Hematopoietic multipotent progenitor cell (in vitro differentiated cells): ENCODE data around the gene ZNF865. TPM values are rescaled to one million over a fixed set of nuclear protein-coding genes. Genes with fewer than 3 reads are reported as not detected.

Source experiments
- DNase-seq, 3 donors: peaks; one replicate each; pipeline ENCODE4 v3.0.0-alpha.2; 2011 to 2015; ENCODE audit warnings: low read depth in 2 of 3, low spot score in 2 of 3
- total RNA-seq: library from RNA; depleted of rRNA; stranded (reverse); fragments of >200 nt; gene quantifications from one replicate; pipeline ENCODE4 v1.2.3, GENCODE V29; 2012

The ZNF865 gene
- total RNA-seq, 1 donor = 4.0 TPM

GRCh38 chr19:55603581-55604292 lies 1.7 kb upstream of the ZNF865 start:
- no peak for DNase-seq

GRCh38 chr19:55605207-55605636 lies 225 bp upstream of the ZNF865 start:
- peak; percentile 95 to 98 (median 97) for DNase-seq

DNA sequence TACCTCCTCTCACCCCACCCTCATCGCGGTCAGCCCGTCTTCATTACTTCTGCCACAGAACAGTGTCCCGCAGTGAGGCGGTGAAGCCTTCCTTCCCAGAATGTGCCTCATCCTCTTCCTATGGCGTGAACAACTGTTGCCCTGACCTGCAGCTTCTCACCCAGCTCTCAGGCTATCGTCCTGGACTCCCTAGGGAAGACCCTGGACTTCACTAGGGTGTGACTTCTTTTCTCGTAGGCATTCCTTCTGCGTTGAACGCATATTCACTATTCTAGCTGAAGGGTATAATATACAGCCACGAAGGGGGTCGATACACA lies 982 bp downstream of the ZNF865 start:
- no peak for DNase-seq

DNA sequence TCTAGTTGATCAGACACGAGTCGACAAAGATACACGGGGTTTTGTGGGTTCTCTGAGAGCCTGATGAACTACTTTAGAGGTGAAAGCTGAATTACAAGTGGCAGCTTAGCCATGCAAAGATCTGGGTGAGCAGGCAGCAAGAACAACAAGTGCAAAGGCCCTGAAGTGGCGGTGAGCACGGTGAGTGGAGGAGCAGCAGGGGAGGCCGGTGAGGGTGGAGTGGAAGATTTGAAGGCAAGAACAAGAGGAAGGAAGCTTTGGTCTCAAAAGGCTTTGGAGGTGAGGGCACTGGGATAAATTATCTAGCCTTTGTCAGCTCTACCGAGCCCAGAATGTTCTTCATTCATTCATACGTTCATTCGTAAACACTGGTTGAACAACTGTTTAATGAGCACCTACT lies 1.4 kb downstream of the ZNF865 start:
- no peak for DNase-seq

DNA sequence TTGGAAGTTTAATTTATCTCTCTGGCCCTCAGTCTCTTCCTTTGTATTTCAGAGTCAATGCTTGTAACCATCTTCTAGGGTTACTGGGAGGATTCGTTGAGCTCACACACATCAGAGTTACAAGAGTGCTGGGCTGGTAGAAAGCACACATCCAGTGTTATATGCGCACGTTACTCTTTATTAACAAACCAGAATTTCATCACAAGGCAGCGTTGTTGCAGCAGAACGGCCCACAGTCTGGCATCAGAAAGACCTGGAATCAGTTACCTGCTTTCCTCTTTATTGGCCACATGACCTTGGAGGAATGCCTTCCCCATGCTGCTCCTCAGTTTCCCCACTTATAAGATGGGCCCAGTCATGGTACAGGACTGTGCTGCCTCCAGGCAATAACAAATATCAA lies 3.9 kb downstream of the ZNF865 start:
- DNase-seq = no peak

GRCh38 chr19:55611300-55611982 lies 6.0 kb downstream of the ZNF865 start:
- DNase-seq = no peak

DNA sequence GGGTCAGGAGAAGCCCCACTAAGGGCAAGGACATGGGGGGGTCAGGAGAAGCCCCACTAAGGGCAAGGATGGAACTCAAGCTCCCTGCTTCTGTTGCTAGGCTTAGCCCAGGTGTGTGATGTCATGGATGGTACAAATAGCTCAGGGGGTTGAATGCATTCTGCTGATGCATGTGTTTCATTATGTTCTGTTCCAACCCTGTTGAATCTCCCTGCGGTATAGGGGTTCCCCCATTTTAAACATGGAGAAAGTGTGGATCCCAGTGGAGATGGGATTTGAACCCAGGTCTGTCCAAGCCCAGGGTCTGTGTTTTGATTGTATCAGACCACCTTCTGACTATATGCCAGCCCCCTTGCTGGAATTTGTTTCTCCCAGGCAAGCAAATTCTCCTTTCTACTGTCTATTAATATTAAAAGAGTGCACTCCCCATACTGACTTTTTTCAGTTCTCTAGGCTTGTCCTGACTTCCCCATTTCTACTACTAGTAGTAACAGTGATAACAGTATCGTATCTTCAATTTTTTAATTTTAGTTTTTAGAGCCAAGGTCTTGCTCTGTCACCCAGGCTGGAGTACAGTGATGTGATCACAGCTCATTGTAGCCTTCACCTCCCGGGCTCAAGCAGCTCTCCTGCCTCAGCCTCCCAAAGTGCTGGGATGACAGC lies 6.7 kb downstream of the ZNF865 start:
- no peak for DNase-seq

- no peak for DNase-seq
Observed at GRCh38 chr19:55613396-55613795, 7.9 kb downstream of the ZNF865 start.

DNA sequence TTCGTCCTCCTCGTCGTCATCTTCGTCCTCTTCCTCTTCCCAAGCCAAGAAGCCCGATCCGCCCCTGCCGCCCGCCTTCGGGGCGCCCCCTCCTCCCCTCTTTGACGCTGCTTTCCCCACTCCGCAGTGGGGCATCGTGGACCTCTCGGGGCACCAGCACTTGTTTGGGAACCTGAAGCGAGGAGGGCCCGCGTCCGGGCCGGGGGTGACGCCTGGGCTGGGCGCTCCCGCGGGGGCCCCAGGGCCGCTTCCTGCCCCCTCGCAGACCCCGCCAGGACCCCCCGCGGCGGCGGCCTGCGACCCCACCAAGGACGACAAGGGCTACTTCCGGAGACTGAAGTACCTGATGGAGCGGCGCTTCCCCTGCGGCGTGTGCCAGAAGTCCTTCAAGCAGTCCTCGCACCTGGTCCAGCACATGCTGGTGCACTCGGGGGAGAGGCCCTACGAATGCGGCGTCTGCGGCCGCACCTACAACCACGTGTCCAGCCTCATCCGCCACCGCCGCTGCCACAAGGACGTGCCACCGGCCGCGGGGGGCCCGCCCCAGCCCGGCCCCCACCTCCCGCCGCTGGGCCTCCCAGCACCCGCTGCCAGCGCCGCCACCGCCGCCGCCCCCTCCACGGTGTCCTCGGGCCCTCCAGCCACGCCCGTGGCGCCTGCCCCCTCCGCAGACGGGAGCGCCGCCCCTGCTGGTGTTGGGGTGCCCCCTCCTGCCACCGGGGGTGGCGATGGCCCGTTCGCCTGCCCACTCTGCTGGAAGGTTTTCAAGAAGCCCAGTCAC lies 8.7 kb downstream of the ZNF865 start:
- no peak for DNase-seq

GRCh38 chr19:55614711-55615542 lies 9.5 kb downstream of the ZNF865 start:
- DNase-seq = no peak

DNA sequence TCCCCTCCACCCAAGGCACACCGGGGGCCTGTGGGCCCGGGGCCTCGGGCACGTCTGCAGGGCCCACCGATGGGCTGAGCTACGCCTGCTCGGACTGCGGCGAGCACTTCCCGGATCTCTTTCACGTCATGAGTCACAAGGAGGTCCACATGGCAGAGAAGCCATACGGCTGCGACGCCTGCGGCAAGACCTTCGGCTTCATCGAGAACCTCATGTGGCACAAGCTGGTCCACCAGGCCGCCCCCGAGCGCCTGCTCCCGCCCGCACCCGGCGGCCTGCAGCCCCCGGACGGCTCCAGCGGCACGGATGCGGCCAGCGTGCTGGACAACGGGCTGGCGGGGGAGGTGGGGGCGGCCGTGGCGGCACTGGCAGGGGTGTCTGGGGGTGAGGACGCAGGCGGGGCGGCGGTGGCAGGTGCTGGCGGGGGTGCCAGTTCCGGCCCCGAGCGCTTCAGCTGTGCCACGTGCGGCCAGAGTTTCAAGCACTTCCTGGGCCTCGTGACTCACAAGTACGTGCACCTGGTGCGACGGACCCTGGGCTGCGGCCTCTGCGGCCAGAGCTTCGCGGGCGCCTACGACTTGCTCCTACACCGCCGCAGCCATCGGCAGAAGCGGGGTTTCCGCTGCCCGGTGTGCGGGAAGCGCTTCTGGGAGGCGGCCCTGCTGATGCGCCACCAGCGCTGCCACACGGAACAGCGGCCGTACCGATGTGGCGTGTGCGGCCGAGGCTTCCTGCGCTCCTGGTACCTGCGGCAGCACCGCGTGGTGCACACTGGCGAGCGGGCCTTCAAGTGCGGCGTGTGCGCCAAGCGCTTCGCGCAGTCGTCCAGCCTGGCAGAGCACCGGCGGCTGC lies 10.3 kb downstream of the ZNF865 start:
- DNase-seq = no peak

- DNase-seq = no peak
Observed at GRCh38 chr19:55616395-55616875, 11.0 kb downstream of the ZNF865 start.

DNA sequence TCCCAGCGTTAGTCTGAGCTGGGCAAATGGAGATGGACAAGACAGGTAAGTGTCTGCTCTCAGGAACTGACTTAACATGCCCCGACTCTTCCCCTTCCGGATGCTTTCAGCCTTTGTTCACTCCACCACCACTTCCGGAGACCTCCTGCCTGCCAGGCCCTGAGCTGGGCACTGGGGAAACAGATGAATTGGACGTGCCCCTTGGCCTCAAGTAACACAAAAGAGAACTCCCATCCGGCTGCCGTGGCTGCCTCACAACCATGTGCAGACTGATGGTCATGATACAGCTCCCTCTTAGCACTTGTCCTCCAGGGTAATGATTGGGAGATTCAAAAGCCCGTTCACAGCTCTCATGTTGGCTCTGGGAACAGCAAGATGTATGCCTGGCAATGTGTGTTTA lies 12.0 kb downstream of the ZNF865 start:
- no peak for DNase-seq

GRCh38 chr19:55618426-55618825 lies 13.0 kb downstream of the ZNF865 start:
- DNase-seq = no peak

DNA sequence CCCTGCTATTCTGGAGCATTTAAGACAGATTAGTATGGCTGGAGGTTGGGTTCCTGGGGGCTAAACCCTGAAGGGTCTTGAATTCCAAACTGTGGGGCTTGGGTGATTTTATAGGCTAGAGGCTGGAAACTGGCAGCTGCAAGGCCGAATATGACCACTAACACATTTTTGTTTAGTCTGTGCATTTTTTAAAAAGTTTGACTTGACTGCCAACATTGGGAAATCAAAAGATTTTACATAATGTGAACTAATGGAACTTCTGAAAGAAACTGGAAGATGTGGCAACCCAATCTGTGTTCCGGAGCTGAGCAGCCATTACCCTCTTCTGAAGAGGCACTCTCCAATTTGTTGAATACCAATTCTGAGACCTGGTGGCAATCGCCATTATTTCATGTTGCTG lies 13.8 kb downstream of the ZNF865 start:
- no peak for DNase-seq

DNA sequence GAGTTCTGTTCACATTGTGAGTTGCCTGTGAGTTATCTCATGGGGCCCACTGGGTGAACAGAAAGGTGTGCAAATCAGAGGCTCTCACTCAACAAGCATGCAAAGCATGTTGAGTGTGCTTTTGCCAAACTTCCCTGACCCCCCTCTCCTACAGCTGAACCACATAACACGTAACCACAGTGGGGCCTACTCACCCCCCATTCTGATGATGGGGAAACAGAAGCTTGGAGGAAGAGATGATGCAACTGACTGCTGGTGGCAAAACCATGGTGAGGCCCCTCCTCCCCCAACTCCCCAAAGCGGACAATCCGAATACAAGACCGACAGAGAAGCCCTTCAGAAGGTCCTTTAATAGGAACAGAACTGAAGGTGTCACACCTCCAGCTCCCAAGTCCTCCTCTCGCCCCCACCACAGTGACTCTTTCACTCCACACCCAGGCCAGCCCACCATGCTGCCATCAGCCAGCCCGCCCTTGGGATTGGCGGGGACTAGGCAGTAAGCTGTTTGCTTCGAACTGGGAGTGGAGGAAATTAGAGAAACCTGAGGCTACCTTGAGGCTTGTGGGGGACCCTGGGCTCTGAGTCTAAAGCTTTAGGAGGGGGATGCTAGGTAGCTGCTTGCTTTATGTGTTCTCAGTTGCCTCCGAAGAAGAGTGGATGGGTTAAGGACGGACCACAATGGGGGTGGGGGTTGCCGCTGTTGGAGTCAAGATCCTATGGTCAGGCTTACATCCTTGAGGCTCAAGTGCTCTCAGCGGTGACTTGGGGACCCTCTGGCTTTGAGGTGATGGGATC lies 15.2 kb downstream of the ZNF865 start:
- DNase-seq = peak in 2 of 3 donors; percentile 67 to 85

GRCh38 chr19:55621205-55621672 lies 15.8 kb downstream of the ZNF865 start:
- DNase-seq = no peak

DNA sequence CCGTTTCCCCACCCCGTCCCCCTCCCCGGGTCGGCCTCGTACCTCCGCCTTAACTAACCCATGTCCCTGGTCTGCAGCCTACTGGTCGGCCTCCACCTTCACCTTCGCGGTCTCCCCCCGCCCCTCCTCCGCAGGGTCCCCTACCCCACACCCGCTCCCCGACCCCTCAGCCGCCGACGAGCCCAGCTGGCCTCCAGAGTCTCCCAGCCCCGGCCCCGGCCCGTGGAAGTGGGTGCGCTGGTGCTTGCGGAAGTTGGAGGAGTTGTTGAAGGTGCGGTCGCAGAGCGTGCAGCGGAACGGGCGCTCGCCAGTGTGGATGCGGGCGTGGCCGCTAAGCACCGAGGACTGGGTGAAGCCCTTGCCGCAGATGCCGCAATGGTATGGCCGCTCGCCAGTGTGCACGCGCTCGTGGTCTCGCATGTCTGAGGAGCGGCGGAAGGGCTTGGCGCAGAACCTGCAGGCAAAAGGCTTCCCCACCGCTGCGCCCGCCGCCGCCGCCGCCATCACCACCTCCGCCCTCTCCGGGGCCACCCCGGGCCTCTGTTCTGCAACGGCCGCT lies 16.3 kb downstream of the ZNF865 start:
- DNase-seq = no peak
